NCI-H524 treated with DMSO at 0.1 percent for 48 hours (cell line): ENCODE data around the gene RNU5D-1.
A peak's percentile ranks its signal among the peaks of the same experiment; 100 is the strongest.

Experiments used
- DNase-seq: peaks from one replicate; lab custom pipeline; 2025; lab: John Stamatoyannopoulos, UW

Gene RNU5D-1

GRCh38 chr1:44733365-44733764, 2.4 kb upstream of the RNU5D-1 start:
- no peak for DNase-seq

- DNase-seq, result no peak
Observed at GRCh38 chr1:44724955-44725698, 5.8 kb downstream of the RNU5D-1 start.

- DNase-seq, result no peak
Observed at GRCh38 chr1:44724296-44724954, 6.5 kb downstream of the RNU5D-1 start.

- DNase-seq, result no peak
Observed at GRCh38 chr1:44723496-44724295, 7.3 kb downstream of the RNU5D-1 start.

- DNase-seq, result no peak
Observed at GRCh38 chr1:44723064-44723463, 7.9 kb downstream of the RNU5D-1 start.

- peak; percentile 76 for DNase-seq
Observed at GRCh38 chr1:44721485-44722361, 9.2 kb downstream of the RNU5D-1 start.

GRCh38 chr1:44720281-44720680, 10.7 kb downstream of the RNU5D-1 start:
- no peak for DNase-seq

GRCh38 chr1:44719318-44719717, 11.7 kb downstream of the RNU5D-1 start:
- DNase-seq, result no peak

- no peak for DNase-seq
Observed at GRCh38 chr1:44718091-44718490, 12.9 kb downstream of the RNU5D-1 start.

- no peak for DNase-seq
Observed at GRCh38 chr1:44717653-44718052, 13.3 kb downstream of the RNU5D-1 start.

- DNase-seq, result no peak
Observed at GRCh38 chr1:44717156-44717555, 13.8 kb downstream of the RNU5D-1 start.

GRCh38 chr1:44714944-44715571, 15.9 kb downstream of the RNU5D-1 start:
- DNase-seq, result no peak

- no peak for DNase-seq
Observed at GRCh38 chr1:44714532-44714931, 16.4 kb downstream of the RNU5D-1 start.

- DNase-seq, result no peak
Observed at GRCh38 chr1:44713321-44713781, 17.6 kb downstream of the RNU5D-1 start.

GRCh38 chr1:44707959-44708831, 22.8 kb downstream of the RNU5D-1 start:
- DNase-seq, result no peak

GRCh38 chr1:44707112-44707881, 23.7 kb downstream of the RNU5D-1 start:
- DNase-seq, result no peak

GRCh38 chr1:44705938-44706337, 25.0 kb downstream of the RNU5D-1 start:
- no peak for DNase-seq

- DNase-seq, result no peak
Observed at GRCh38 chr1:44705470-44705869, 25.5 kb downstream of the RNU5D-1 start.

- no peak for DNase-seq
Observed at GRCh38 chr1:44701141-44701573, 29.8 kb downstream of the RNU5D-1 start.
